Lung (tissue), 12 donors: ENCODE measurements around the gene PRKCE. TPM values are rescaled to one million over a fixed set of nuclear protein-coding genes. Genes with fewer than 3 reads are reported as not detected.

Experiments used
- ATAC-seq: fragments of 200-7000 bp; cut with Tn5 transposase; one replicate; pipeline ENCODE4 v1.9.1; 2020; ENCODE audit warnings: moderate number of reproducible peaks; ENCODE audit not compliant: insufficient read depth, low FRiP score
- DNase-seq, 3 donors: peaks; one replicate each; pipeline ENCODE4 v3.0.0-alpha.2; 2013 to 2017
- H3K27ac ChIP-seq, 2 donors: one replicate each; pipeline ENCODE4 v1.5.1; 2013; ENCODE audit warnings: mild to moderate bottlenecking in 2 of 2, moderate library complexity in 2 of 2, control low read depth in 1 of 2, inconsistent platforms in 1 of 2, low read depth in 1 of 2, low read length in 1 of 2
- H3K27me3 ChIP-seq, 3 donors: one replicate each; pipeline ENCODE4 v1.5.1; 2013; ENCODE audit warnings: low read length in 2 of 3; ENCODE audit not compliant: control insufficient read depth in 3 of 3, insufficient read depth in 3 of 3
- H3K36me3 ChIP-seq, 4 donors: one replicate each; pipeline ENCODE4 v1.5.1; 2013; ENCODE audit warnings: low read length in 4 of 4, mild to moderate bottlenecking in 1 of 4, moderate library complexity in 1 of 4; ENCODE audit not compliant: control insufficient read depth in 4 of 4, insufficient read depth in 4 of 4
- H3K4me1 ChIP-seq, 5 donors: one replicate each; pipeline ENCODE4 v1.5.1; 2013; ENCODE audit warnings: low read length in 5 of 5, mild to moderate bottlenecking in 2 of 5, moderate library complexity in 1 of 5; ENCODE audit not compliant: control insufficient read depth in 5 of 5, insufficient read depth in 5 of 5
- H3K4me3 ChIP-seq: one replicate; pipeline ENCODE4 v1.5.1; 2013; ENCODE audit warnings: mild to moderate bottlenecking, control low read depth, moderate library complexity
- H3K9ac ChIP-seq, 2 donors: one replicate each; pipeline ENCODE4 v1.5.1; 2013; ENCODE audit warnings: low read length in 2 of 2, control low read depth in 1 of 2; ENCODE audit not compliant: insufficient read depth in 1 of 2
- H3K9me3 ChIP-seq, 4 donors: one replicate each; pipeline ENCODE4 v1.5.1; 2013; ENCODE audit warnings: low read length in 3 of 4, mild to moderate bottlenecking in 1 of 4, moderate library complexity in 1 of 4; ENCODE audit not compliant: control insufficient read depth in 4 of 4, insufficient read depth in 3 of 4
- CTCF ChIP-seq: IDR thresholded peaks from 2 replicates; pipeline ENCODE4 v1.5.1; 2012; ENCODE audit warnings: mild to moderate bottlenecking; ENCODE audit errors: control extremely low read depth, extremely low read depth
- WGBS, 2 donors: extraction: QIAGEN DNeasy Blood & Tissue Kit; methylation state at CpG; one replicate each; pipeline ENCODE4 v1.1.7; 2013; 5-methylcytosine and 5-hydroxymethylcytosine counted together
- polyA plus RNA-seq, 2 donors: library from polyadenylated mRNA; stranded (reverse); fragments of 200-250 nt; gene quantifications; one replicate each; pipeline ENCODE4 v1.2.1, GENCODE V29; 2013
- total RNA-seq, 2 donors: library from RNA; depleted of rRNA in 1 of 2; stranded (reverse); fragments of >200 nt in 1 of 2; gene quantifications; one replicate each; pipeline ENCODE4 v1.2.1, GENCODE V29; 2014 to 2021
- donor health status: control.
- donor health status: control.
- donor health status: Bipolar disorder and iron deficiency.
- donor health status: healthy.
- donor health status: DM: yes; HTN: yes; CAD: no.

The PRKCE gene
- total and polyA plus RNA-seq, 4 donors = 12.5 to 82.2 (median 32.1) TPM

DNA sequence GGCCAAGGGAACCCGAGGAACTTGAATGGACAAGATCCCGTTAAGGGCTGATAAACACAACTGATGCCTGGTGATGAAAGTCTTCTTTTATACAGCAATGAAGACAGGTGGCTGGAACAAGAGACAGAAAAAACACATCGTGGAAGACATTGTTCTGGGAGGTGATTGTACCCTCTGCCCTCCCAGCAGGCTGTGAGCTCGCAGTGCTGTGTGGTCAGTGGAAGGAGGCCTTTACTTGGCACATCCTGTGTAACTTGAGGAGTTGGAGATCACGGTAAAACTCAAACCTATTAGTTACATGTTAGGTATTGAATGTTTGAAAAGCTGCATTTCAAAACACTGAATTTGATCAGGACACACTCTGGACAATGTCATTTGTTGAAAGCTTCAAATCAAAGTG lies 395.8 kb downstream of the PRKCE start:
- no peaks in the 10 kb centered on the region for H3K9me3 ChIP-seq
- no peak for TF ChIP-seq CTCF
- H3K9ac ChIP-seq = no peak overlapping the region
- peak in 1 of 3 donors; percentile 57 for DNase-seq
- H3K4me3 ChIP-seq = no peak overlapping the region
- WGBS, 2 donors = 59 to 65% methylated on average over 5 of the region's 5 CpGs
- no peak for ATAC-seq
- no peak overlapping the region for H3K27ac ChIP-seq
- peaks cover 0 to 33% (median 17%) of the 10 kb centered on the region in 5 donors for H3K4me1 ChIP-seq
- peaks cover 0 to 10% (median 2%) of the 10 kb centered on the region in 4 donors for H3K36me3 ChIP-seq
- H3K27me3 ChIP-seq = no peaks in the 10 kb centered on the region

GRCh38 chr2:46048693-46049092 lies 397.2 kb downstream of the PRKCE start:
- H3K27me3 ChIP-seq = no peaks in the 10 kb centered on the region
- no peak overlapping the region for H3K4me3 ChIP-seq
- H3K27ac ChIP-seq = no peak overlapping the region
- no peaks in the 10 kb centered on the region for H3K9me3 ChIP-seq
- WGBS, 2 donors = 96 to 99% methylated on average over 2 of the region's 2 CpGs
- ATAC-seq = no peak
- peaks cover 0 to 10% (median 2%) of the 10 kb centered on the region in 4 donors for H3K36me3 ChIP-seq
- DNase-seq = no peak
- peaks cover 0 to 22% (median 10%) of the 10 kb centered on the region in 5 donors for H3K4me1 ChIP-seq
- no peak for TF ChIP-seq CTCF
- no peak overlapping the region for H3K9ac ChIP-seq

DNA sequence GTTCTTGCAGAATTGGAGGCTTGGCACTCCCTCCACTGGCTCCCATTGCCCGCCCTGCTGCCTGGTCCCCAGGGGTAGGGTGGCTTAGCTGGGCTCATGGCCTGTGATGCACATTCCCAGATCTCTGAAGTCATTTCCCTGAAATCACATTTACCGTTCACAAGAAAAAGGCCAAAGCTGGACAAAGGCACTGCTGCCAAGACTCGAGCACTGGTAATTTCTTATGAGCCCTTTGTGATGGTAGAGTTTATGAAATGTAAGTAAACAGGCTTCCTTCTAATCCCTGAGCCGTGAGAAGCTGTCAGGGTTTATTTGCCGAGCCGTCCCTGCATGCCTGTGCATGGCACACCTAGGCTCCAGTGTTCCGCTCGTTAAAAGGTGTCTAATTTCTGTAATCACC lies 398.6 kb downstream of the PRKCE start:
- no peak for ATAC-seq
- no peak for TF ChIP-seq CTCF
- H3K9ac ChIP-seq = no peak overlapping the region

GRCh38 chr2:46050489-46050888 lies 399.0 kb downstream of the PRKCE start:
- WGBS, 2 donors = 94% methylated on average over 2 of the region's 2 CpGs
- peaks cover 0 to 12% (median 2%) of the 10 kb centered on the region in 4 donors for H3K36me3 ChIP-seq
- H3K27me3 ChIP-seq = no peaks in the 10 kb centered on the region
- DNase-seq (no peak), ATAC-seq (no peak)
- H3K9me3 ChIP-seq = peaks cover 0 to 2% (median 0%) of the 10 kb centered on the region in 4 donors
- H3K4me1 ChIP-seq = peaks cover 0 to 22% (median 10%) of the 10 kb centered on the region in 5 donors
- H3K9ac ChIP-seq = no peak overlapping the region
- no peak overlapping the region for H3K27ac ChIP-seq
- no peak overlapping the region for H3K4me3 ChIP-seq
- TF ChIP-seq CTCF = no peak

More for the DNA sequence above, 398.6 kb downstream of the PRKCE start:
- H3K27me3 ChIP-seq = no peaks in the 10 kb centered on the region
- DNase-seq = no peak
- WGBS, 2 donors = 82 to 88% methylated on average over 8 of the region's 8 CpGs
- H3K9me3 ChIP-seq = no peaks in the 10 kb centered on the region
- peaks cover 0 to 22% (median 10%) of the 10 kb centered on the region in 5 donors for H3K4me1 ChIP-seq
- H3K36me3 ChIP-seq = peaks cover 0 to 12% (median 2%) of the 10 kb centered on the region in 4 donors
- H3K4me3 ChIP-seq = no peak overlapping the region
- H3K27ac ChIP-seq = no peak overlapping the region
